Aorta (tissue), 5 donors: ENCODE results near the gene LSAMP. TPM values are rescaled to one million over a fixed set of nuclear protein-coding genes. Genes with fewer than 3 reads are reported as not detected.
A peak's percentile ranks its signal among the peaks of the same experiment; 100 is the strongest.

Experiments
- ATAC-seq: fragments of 200-7000 bp; cut with Tn5 transposase; one replicate; pipeline ENCODE4 v1.9.1; 2022; ENCODE audit warnings: moderate library complexity; ENCODE audit not compliant: low FRiP score
- DNase-seq, 2 donors: peaks; one replicate each; pipeline ENCODE4 v3.0.0-alpha.2; 2020
- H3K27ac ChIP-seq, 2 donors: one replicate each; pipeline ENCODE4 v1.5.1; 2013; ENCODE audit warnings: low read length in 2 of 2, mild to moderate bottlenecking in 2 of 2, moderate library complexity in 2 of 2, control low read depth in 1 of 2, inconsistent platforms in 1 of 2, low read depth in 1 of 2
- H3K27me3 ChIP-seq, 2 donors: one replicate each; pipeline ENCODE4 v1.6.1; 2013; ENCODE audit warnings: control low read depth in 1 of 2, low read length in 1 of 2, mild to moderate bottlenecking in 1 of 2, moderate library complexity in 1 of 2; ENCODE audit not compliant: insufficient read depth in 2 of 2, control insufficient read depth in 1 of 2
- H3K36me3 ChIP-seq, 2 donors: one replicate each; pipeline ENCODE4 v1.6.1; 2013; ENCODE audit warnings: control low read depth in 1 of 2, low read length in 1 of 2, mild to moderate bottlenecking in 1 of 2; ENCODE audit not compliant: insufficient read depth in 2 of 2, control insufficient read depth in 1 of 2
- H3K4me1 ChIP-seq, 2 donors: one replicate each; pipeline ENCODE4 v1.6.1; 2013; ENCODE audit warnings: low read length in 2 of 2, control low read depth in 1 of 2, mild to moderate bottlenecking in 1 of 2, moderate library complexity in 1 of 2; ENCODE audit not compliant: insufficient read depth in 2 of 2, control insufficient read depth in 1 of 2
- H3K4me3 ChIP-seq, 2 donors: one replicate each; pipeline ENCODE4 v1.5.1; 2013; ENCODE audit warnings: low read length in 2 of 2, control low read depth in 1 of 2, mild to moderate bottlenecking in 1 of 2
- H3K9me3 ChIP-seq: one replicate; pipeline ENCODE4 v1.6.1; 2013; ENCODE audit warnings: mild to moderate bottlenecking, low read length; ENCODE audit not compliant: control insufficient read depth
- WGBS, 2 donors: extraction: QIAGEN DNeasy Blood & Tissue Kit; methylation state at CpG; one replicate each; pipeline ENCODE4 v1.1.7; 2013; 5-methylcytosine and 5-hydroxymethylcytosine counted together
- intact Hi-C, 2 donors: fragments of 100-400 bp; cut with DNase I; formaldehyde crosslinking; loops; one replicate each; pipeline versions ENCODE4 v1.14.2 to v1.15.0; 2022
- polyA plus RNA-seq, 2 donors: library from polyadenylated mRNA; stranded (reverse); fragments of 200-250 nt; gene quantifications; one replicate each; pipeline ENCODE4 v1.2.3, GENCODE V29; 2013
- total RNA-seq, 2 donors: library from RNA; stranded (reverse); fragmentation: NEBNext Ultra II Directional; extraction: Animal tissue kit (Norgen Biotek cat#: 25700); gene quantifications; one replicate each; pipeline ENCODE4 v1.2.1, GENCODE V29; 2021
- donor health status: healthy with polysubstance abuse.
- donor health status: Bipolar disorder and iron deficiency.
- donor health status: DM: no; HTN: no; CAD: no.
- donor health status: DM: no; HTN: no; CAD: no.
- donor health status: DM: yes; HTN: yes; CAD: no.

The LSAMP gene
- total and polyA plus RNA-seq, 4 donors: 0.38 to 7.8 (median 0.88) TPM; not detected in 1

DNA sequence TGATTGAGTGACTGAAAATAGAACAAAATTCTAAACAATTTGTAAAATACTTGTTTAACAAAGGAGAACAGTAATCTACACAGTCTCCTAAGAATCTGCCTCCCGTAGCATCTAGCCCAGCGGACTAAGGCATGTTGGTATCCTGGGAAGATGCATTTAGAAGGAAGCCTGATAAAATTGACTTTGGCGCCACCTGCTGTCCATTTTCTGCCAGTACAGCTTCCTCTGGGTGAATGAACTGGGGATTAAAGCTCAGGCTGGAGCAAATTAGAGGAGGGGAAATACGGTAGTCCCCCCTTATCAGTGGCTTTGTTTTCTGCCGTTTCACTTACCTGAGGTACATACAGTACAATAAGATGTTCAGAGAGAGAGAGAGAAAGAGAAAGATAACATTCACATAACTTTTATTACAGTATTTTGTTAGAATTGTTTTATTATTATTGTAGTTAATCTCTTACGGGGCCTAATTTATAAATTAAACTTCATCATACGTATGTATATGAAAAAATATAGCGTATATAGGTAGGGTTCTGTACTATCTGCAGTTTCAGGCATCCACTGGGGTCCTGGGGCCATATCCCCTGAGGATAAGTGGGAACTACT, 630.4 kb downstream of the LSAMP start:
- no peaks in the 10 kb centered on the region for H3K4me1 ChIP-seq
- no peaks in the 10 kb centered on the region for H3K36me3 ChIP-seq
- no peak overlapping the region for H3K4me3 ChIP-seq
- ATAC-seq (peak; percentile 83), DNase-seq (peak; percentile 71 to 89)
- 16 to 18% methylated on average over 8 of the region's 8 CpGs for WGBS, 2 donors
- intact Hi-C loops: loop anchor here (2.0 to 5.0 kb wide), 2 partner anchors 30 to 598 kb away; no protein-coding TSS in a partner anchor
- H3K27ac ChIP-seq: no peak overlapping the region
- no peaks in the 10 kb centered on the region for H3K27me3 ChIP-seq
- H3K9me3 ChIP-seq: no peaks in the 10 kb centered on the region

- DNase-seq (no peak), ATAC-seq (no peak)
- Histone ChIP-seq H3K9me3 (no peaks in the 10 kb centered on the region), H3K36me3 (no peaks in the 10 kb centered on the region), H3K4me1 (no peaks in the 10 kb centered on the region), H3K4me3 (no peak overlapping the region), H3K27ac (no peak overlapping the region), H3K27me3 (no peaks in the 10 kb centered on the region)
- intact Hi-C loops: loop anchor here in 1 of 2 donors (2.0 to 5.0 kb wide), 2 partner anchors 29 to 597 kb away; no protein-coding TSS in a partner anchor
These were observed 631.3 kb downstream of the LSAMP start for GRCh38 chr3:115814006-115814405.

DNA sequence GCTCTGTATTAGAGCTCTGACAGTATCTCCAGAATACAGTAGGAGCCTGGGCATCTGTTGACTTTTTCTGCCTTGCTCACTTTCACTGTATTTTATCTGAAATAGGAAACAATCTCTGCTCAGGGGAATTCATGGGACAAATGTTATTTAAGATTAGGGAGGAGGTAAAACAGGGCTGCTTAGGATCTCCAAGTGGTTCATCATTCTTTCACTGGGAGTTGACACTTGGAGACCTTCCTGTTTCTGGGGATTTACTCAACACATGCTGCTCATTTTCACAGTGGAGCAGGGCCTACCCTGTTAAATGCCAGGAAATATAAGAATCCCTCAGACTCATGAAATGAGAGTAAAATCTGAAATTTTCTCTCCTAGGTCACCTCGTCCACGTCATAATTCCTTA, 636.5 kb downstream of the LSAMP start:
- intact Hi-C loops: no loop called here
- Histone ChIP-seq H3K27me3 (no peaks in the 10 kb centered on the region), H3K36me3 (no peaks in the 10 kb centered on the region), H3K27ac (no peak overlapping the region), H3K4me1 (no peaks in the 10 kb centered on the region), H3K4me3 (no peak overlapping the region), H3K9me3 (no peaks in the 10 kb centered on the region)
- 93 to 97% methylated on average over 2 of the region's 2 CpGs for WGBS, 2 donors
- ATAC-seq: no peak
- no peak for DNase-seq

- intact Hi-C loops: no loop called here
- 64 to 73% methylated on average over 1 of the region's 1 CpG for WGBS, 2 donors
- no peak for ATAC-seq
- H3K27me3 ChIP-seq: no peaks in the 10 kb centered on the region
- no peak for DNase-seq
- no peaks in the 10 kb centered on the region for H3K9me3 ChIP-seq
- no peak overlapping the region for H3K27ac ChIP-seq
- H3K4me3 ChIP-seq: no peak overlapping the region
- H3K36me3 ChIP-seq: no peaks in the 10 kb centered on the region
- no peaks in the 10 kb centered on the region for H3K4me1 ChIP-seq
These were observed 637.0 kb downstream of the LSAMP start for GRCh38 chr3:115808244-115808643.

- H3K4me1 ChIP-seq: no peaks in the 10 kb centered on the region
- ATAC-seq (no peak), DNase-seq (no peak)
- H3K4me3 ChIP-seq: no peak overlapping the region
- no peaks in the 10 kb centered on the region for H3K27me3 ChIP-seq
- H3K27ac ChIP-seq: no peak overlapping the region
- intact Hi-C loops: no loop called here
- WGBS, 2 donors: 72 to 79% methylated on average over 4 of the region's 4 CpGs
- H3K9me3 ChIP-seq: no peaks in the 10 kb centered on the region
- no peaks in the 10 kb centered on the region for H3K36me3 ChIP-seq
These were observed 638.8 kb downstream of the LSAMP start for GRCh38 chr3:115806501-115806900.

- WGBS, 2 donors: 65 to 80% methylated on average over 4 of the region's 4 CpGs
- Histone ChIP-seq H3K4me1 (no peaks in the 10 kb centered on the region), H3K4me3 (no peak overlapping the region), H3K36me3 (no peaks in the 10 kb centered on the region), H3K27me3 (no peaks in the 10 kb centered on the region), H3K27ac (no peak overlapping the region), H3K9me3 (no peaks in the 10 kb centered on the region)
- ATAC-seq (no peak), DNase-seq (no peak)
- intact Hi-C loops: no loop called here
These were observed 639.8 kb downstream of the LSAMP start for GRCh38 chr3:115805520-115805919.

DNA sequence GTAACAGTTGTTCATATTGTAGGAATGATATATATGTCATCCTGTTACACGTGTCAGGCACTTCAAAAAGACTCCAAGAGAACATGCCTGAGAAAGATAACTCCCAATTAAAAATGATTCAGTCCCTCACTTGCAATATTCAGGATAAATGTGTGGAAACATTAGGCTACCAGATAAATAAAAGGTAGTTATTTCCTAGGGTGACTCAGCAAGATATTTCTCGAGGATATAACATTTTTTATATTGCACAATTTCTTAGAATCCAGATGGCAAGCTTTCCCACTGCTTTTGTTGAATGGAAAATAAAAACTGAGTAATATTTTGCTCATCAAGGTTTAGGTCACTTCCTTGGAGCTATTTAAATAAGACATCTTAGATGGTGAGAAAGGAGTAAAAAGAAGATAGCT, 640.6 kb downstream of the LSAMP start:
- H3K27ac ChIP-seq: no peak overlapping the region
- 28 to 38% methylated on average over 2 of the region's 2 CpGs for WGBS, 2 donors
- H3K4me3 ChIP-seq: no peak overlapping the region
- no peaks in the 10 kb centered on the region for H3K4me1 ChIP-seq
- ATAC-seq (no peak), DNase-seq (no peak)
- no peaks in the 10 kb centered on the region for H3K27me3 ChIP-seq
- no peaks in the 10 kb centered on the region for H3K9me3 ChIP-seq
- intact Hi-C loops: no loop called here
- H3K36me3 ChIP-seq: no peaks in the 10 kb centered on the region

DNA sequence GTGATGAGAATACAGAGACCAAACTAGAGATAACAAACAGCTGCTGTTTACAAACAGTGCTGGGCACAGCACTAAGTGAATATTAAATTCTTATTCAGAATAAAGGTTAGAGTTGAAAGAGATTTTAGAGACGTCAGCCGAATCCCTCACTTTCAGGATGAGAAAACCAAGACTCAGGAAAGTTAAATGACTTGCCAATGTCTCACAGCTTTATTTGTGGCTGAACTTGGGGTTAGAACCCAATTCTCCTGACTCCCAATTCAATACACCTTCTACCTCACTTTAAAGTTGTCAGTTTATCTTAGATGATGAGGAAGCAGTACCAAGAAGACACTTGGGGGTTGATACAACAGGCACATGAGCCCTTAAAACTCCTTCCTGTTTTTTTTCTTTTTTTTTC, 641.1 kb downstream of the LSAMP start:
- Histone ChIP-seq H3K36me3 (no peaks in the 10 kb centered on the region), H3K9me3 (no peaks in the 10 kb centered on the region), H3K4me1 (no peaks in the 10 kb centered on the region), H3K4me3 (no peak overlapping the region), H3K27ac (no peak overlapping the region), H3K27me3 (no peaks in the 10 kb centered on the region)
- intact Hi-C loops: no loop called here
- ATAC-seq (no peak), DNase-seq (no peak)
- WGBS, 2 donors: 86 to 88% methylated on average over 2 of the region's 2 CpGs

- intact Hi-C loops: no loop called here
- no peaks in the 10 kb centered on the region for H3K36me3 ChIP-seq
- 84% methylated on average over 1 of the region's 1 CpG for WGBS, 2 donors
- no peak for ATAC-seq
- no peaks in the 10 kb centered on the region for H3K4me1 ChIP-seq
- DNase-seq: no peak
- no peaks in the 10 kb centered on the region for H3K9me3 ChIP-seq
- H3K27ac ChIP-seq: no peak overlapping the region
- no peak overlapping the region for H3K4me3 ChIP-seq
- H3K27me3 ChIP-seq: no peaks in the 10 kb centered on the region
These were observed 641.6 kb downstream of the LSAMP start for GRCh38 chr3:115803661-115804060.
